ENCODE data around the gene MAN1C1. TPM values are rescaled to one million over a fixed set of nuclear protein-coding genes. Genes with fewer than 3 reads are reported as not detected.

The MAN1C1 gene
- total RNA-seq, 1 donor from 2014 or later, result 6.8 TPM

GRCh38 chr1:25702101-25702775 is 85.6 kb downstream of the MAN1C1 start:
- no peak overlapping the region for H3K4me3 Mint-ChIP-seq
- Histone ChIP-seq H3K9me3 (ENCODE audit: low read depth) (no peaks in the 10 kb centered on the region), H3K36me3 (no peaks in the 10 kb centered on the region), H3K27ac (no peak overlapping the region), H3K4me1 (peaks cover 70% of the 10 kb centered on the region), H3K4me2 (peak overlapping the region; percentile 40), H3K27me3 (no peaks in the 10 kb centered on the region), H3K79me2 (ENCODE audit: low read depth) (no peaks in the 10 kb centered on the region), H4K20me1 (ENCODE audit: low read depth) (peaks cover 1% of the 10 kb centered on the region), H3K4me3 (no peak overlapping the region), H3F3A (ENCODE audit: low read depth) (peaks cover 35% of the 10 kb centered on the region), H3K9ac (no peak overlapping the region), H2AFZ (replicated peaks) (no peak overlapping the region)
- TF ChIP-seq EZH2phosphoT487 (IDR thresholded peaks at IDR 0.05) (no peak), CTCF (IDR thresholded peaks at IDR 0.05) (no peak), EZH2 (IDR thresholded peaks at IDR 0.05) (no peak)
- DNase-seq (ENCODE audit: low spot score), result peak; percentile 48
- no peaks in the 10 kb centered on the region for H3K9me3 Mint-ChIP-seq
- H3K27me3 Mint-ChIP-seq (ENCODE audit: insufficient read depth, low read depth), result peaks cover 7% of the 10 kb centered on the region
- peaks cover 75% of the 10 kb centered on the region for H3K4me1 Mint-ChIP-seq
- no peaks in the 10 kb centered on the region for H3K36me3 Mint-ChIP-seq
- peak overlapping the region; percentile 50 for H3K27ac Mint-ChIP-seq

GRCh38 chr1:25703041-25703440 is 86.5 kb downstream of the MAN1C1 start:
- no peaks in the 10 kb centered on the region for H3K36me3 ChIP-seq
- H3K9me3 ChIP-seq (ENCODE audit: low read depth), result no peaks in the 10 kb centered on the region
- no peak for TF ChIP-seq CTCF (IDR thresholded peaks at IDR 0.05)
- no peak for TF ChIP-seq EZH2phosphoT487 (IDR thresholded peaks at IDR 0.05)
- TF ChIP-seq EZH2 (IDR thresholded peaks at IDR 0.05), result no peak
- Mint-ChIP-seq H3K27me3 (ENCODE audit: insufficient read depth, low read depth) (peaks cover 7% of the 10 kb centered on the region), H3K4me1 (peaks cover 75% of the 10 kb centered on the region), H3K9me3 (no peaks in the 10 kb centered on the region), H3K27ac (no peak overlapping the region), H3K36me3 (no peaks in the 10 kb centered on the region), H3K4me3 (no peak overlapping the region)
- H3K4me3 ChIP-seq, result no peak overlapping the region
- H3F3A ChIP-seq (ENCODE audit: low read depth), result peaks cover 35% of the 10 kb centered on the region
- peaks cover 70% of the 10 kb centered on the region for H3K4me1 ChIP-seq
- no peaks in the 10 kb centered on the region for H3K79me2 ChIP-seq (ENCODE audit: low read depth)
- no peak overlapping the region for H3K27ac ChIP-seq
- H3K27me3 ChIP-seq, result no peaks in the 10 kb centered on the region
- no peak overlapping the region for H3K4me2 ChIP-seq
- no peak overlapping the region for H3K9ac ChIP-seq
- no peak overlapping the region for H2AFZ ChIP-seq (replicated peaks)
- H4K20me1 ChIP-seq (ENCODE audit: low read depth), result peaks cover 7% of the 10 kb centered on the region
- DNase-seq (ENCODE audit: low spot score), result no peak

GRCh38 chr1:25703671-25704266 is 87.2 kb downstream of the MAN1C1 start:
- no peaks in the 10 kb centered on the region for H3K9me3 Mint-ChIP-seq
- H3K9me3 ChIP-seq (ENCODE audit: low read depth), result no peaks in the 10 kb centered on the region
- H3K4me1 ChIP-seq, result peaks cover 77% of the 10 kb centered on the region
- no peak overlapping the region for H2AFZ ChIP-seq (replicated peaks)
- no peak for DNase-seq (ENCODE audit: low spot score)
- H3K27me3 Mint-ChIP-seq (ENCODE audit: insufficient read depth, low read depth), result peaks cover 7% of the 10 kb centered on the region
- H3K79me2 ChIP-seq (ENCODE audit: low read depth), result no peaks in the 10 kb centered on the region
- no peaks in the 10 kb centered on the region for H3K36me3 ChIP-seq
- no peaks in the 10 kb centered on the region for H3K27me3 ChIP-seq
- TF ChIP-seq EZH2phosphoT487 (IDR thresholded peaks at IDR 0.05), result no peak
- no peak for TF ChIP-seq CTCF (IDR thresholded peaks at IDR 0.05)
- no peak for TF ChIP-seq EZH2 (IDR thresholded peaks at IDR 0.05)
- H3K27ac Mint-ChIP-seq, result no peak overlapping the region
- H3K9ac ChIP-seq, result no peak overlapping the region
- peak overlapping the region; percentile 1 for H3K4me2 ChIP-seq
- no peak overlapping the region for H3K4me3 Mint-ChIP-seq
- H3K36me3 Mint-ChIP-seq, result no peaks in the 10 kb centered on the region
- peaks cover 40% of the 10 kb centered on the region for H3F3A ChIP-seq (ENCODE audit: low read depth)
- peaks cover 76% of the 10 kb centered on the region for H3K4me1 Mint-ChIP-seq
- H3K4me3 ChIP-seq, result no peak overlapping the region
- peak overlapping the region; percentile 34 for H3K27ac ChIP-seq
- peaks cover 7% of the 10 kb centered on the region for H4K20me1 ChIP-seq (ENCODE audit: low read depth)

Measured in neural progenitor cell (in vitro differentiated cells).